Measurements from ENCODE around the gene PLEK. TPM values are rescaled to one million over a fixed set of nuclear protein-coding genes. Genes with fewer than 3 reads are reported as not detected.

Gene PLEK
- total and polyA plus RNA-seq, 10 of the 15 experiments (the other 5 are each of a cell fraction or from before 2014, with no cell fraction given), result 229 to 804 (median 362) TPM

DNA sequence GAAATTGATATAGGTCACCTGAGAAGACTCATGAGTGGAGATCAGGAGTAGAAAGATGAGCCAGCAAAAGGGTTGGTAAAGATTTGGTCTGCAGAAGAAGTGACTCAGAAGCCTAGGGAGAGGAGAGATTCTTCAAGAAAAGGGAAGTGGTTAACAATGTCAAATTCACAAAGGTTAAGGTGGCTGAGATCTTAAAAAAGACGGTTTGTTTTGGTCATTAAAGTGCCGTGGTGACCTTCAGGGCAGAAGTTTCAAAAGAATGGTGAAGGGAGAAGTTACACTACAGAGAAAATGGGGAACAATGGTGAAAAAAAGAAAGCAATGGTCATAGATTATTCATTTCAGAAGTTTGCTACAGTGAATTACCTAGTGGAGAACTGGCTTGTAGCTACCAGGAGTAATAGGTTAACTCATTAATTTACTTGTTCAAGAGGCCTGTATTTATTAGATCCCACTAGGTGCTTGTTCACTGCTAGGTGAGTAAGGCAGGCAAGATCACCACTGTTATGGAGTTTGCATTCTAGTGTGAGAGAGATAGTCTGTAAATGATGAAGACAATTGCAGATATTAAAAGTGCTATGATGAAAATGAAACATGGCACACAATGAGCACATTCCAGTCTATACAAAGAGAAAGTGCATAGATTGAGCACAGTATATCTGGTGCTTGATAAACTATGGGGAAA, 59.0 kb downstream of the PLEK start (continued):
- TF ChIP-seq NKRF (conservative IDR thresholded peaks at IDR 0.05) (peak; percentile 25; the same call in 1 of the 2 replicates), SP1 (IDR thresholded peaks at IDR 0.05; ENCODE audit: low read depth, low read length) (no peak), RAD51 (IDR thresholded peaks at IDR 0.05) (peak; percentile 67; the same call in 1 of the 2 replicates), ZNF384 (IDR thresholded peaks at IDR 0.05; ENCODE audit: borderline replicate concordance, low read depth, low read length) (peak; percentile 38; the same call in 1 of the 2 replicates), PAX8 (IDR thresholded peaks at IDR 0.05) (no peak), POU2F2 (IDR thresholded peaks at IDR 0.05; ENCODE audit: borderline replicate concordance, low read depth, low read length) (peak; percentile 52; the same call in 2 of the 3 replicates), GABPA (IDR thresholded peaks at IDR 0.05; ENCODE audit: low read depth) (peak; percentile 34; the same call in 1 of the 2 replicates), TCF3 (IDR thresholded peaks at IDR 0.05; ENCODE audit: borderline replicate concordance, insufficient read depth, low read depth, low read length) (no peak), ASH2L (IDR thresholded peaks at IDR 0.05; ENCODE audit: borderline replicate concordance, low read depth) (peak; percentile 76; the same call in 1 of the 2 replicates), MYB (IDR thresholded peaks at IDR 0.05; ENCODE audit: borderline replicate concordance, low read depth, low read length) (0 out of 2 replicates have a peak, but pooled peaks have one; percentile 77), JUND (IDR thresholded peaks at IDR 0.05; ENCODE audit: low read depth, low read length) (peak; percentile 85), PBX3 (IDR thresholded peaks at IDR 0.05; ENCODE audit: insufficient replicate concordance, low read depth, low read length) (no peak), ATF7 (IDR thresholded peaks at IDR 0.05; ENCODE audit: low read depth) (peak; percentile 93), EGR1 (IDR thresholded peaks at IDR 0.05; ENCODE audit: borderline replicate concordance in 1 of 2, low read depth in 2 of 2, low read length in 2 of 2) (no peak), TCF12 (IDR thresholded peaks at IDR 0.05; ENCODE audit: low read depth, low read length) (peak; percentile 47; the same call in 1 of the 2 replicates), RFX5 (IDR thresholded peaks at IDR 0.05; ENCODE audit: low read depth, low read length) (no peak), NR2F1 (conservative IDR thresholded peaks at IDR 0.05) (peak; percentile 100), CHD1 (IDR thresholded peaks at IDR 0.05; ENCODE audit: low read depth, low read length) (no peak), RB1 (IDR thresholded peaks at IDR 0.05; ENCODE audit: borderline replicate concordance) (no peak)
- TF ChIP-seq, protein P1, sequence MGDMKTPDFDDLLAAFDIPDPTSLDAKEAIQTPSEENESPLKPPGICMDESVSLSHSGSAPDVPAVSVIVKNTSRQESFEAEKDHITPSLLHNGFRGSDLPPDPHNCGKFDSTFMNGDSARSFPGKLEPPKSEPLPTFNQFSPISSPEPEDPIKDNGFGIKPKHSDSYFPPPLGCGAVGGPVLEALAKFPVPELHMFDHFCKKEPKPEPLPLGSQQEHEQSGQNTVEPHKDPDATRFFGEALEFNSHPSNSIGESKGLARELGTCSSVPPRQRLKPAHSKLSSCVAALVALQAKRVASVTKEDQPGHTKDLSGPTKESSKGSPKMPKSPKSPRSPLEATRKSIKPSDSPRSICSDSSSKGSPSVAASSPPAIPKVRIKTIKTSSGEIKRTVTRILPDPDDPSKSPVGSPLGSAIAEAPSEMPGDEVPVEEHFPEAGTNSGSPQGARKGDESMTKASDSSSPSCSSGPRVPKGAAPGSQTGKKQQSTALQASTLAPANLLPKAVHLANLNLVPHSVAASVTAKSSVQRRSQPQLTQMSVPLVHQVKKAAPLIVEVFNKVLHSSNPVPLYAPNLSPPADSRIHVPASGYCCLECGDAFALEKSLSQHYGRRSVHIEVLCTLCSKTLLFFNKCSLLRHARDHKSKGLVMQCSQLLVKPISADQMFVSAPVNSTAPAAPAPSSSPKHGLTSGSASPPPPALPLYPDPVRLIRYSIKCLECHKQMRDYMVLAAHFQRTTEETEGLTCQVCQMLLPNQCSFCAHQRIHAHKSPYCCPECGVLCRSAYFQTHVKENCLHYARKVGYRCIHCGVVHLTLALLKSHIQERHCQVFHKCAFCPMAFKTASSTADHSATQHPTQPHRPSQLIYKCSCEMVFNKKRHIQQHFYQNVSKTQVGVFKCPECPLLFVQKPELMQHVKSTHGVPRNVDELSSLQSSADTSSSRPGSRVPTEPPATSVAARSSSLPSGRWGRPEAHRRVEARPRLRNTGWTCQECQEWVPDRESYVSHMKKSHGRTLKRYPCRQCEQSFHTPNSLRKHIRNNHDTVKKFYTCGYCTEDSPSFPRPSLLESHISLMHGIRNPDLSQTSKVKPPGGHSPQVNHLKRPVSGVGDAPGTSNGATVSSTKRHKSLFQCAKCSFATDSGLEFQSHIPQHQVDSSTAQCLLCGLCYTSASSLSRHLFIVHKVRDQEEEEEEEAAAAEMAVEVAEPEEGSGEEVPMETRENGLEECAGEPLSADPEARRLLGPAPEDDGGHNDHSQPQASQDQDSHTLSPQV (IDR thresholded peaks at IDR 0.05), result peak; percentile 52; the same call in 1 of the 2 replicates
- TF ChIP-seq, protein P2, sequence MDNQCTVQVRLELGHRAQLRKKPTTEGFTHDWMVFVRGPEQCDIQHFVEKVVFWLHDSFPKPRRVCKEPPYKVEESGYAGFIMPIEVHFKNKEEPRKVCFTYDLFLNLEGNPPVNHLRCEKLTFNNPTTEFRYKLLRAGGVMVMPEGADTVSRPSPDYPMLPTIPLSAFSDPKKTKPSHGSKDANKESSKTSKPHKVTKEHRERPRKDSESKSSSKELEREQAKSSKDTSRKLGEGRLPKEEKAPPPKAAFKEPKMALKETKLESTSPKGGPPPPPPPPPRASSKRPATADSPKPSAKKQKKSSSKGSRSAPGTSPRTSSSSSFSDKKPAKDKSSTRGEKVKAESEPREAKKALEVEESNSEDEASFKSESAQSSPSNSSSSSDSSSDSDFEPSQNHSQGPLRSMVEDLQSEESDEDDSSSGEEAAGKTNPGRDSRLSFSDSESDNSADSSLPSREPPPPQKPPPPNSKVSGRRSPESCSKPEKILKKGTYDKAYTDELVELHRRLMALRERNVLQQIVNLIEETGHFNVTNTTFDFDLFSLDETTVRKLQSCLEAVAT (IDR thresholded peaks at IDR 0.05), result no peak; the same call in 1 of the 2 replicates

Measured in GM12878 (cell line).